Measurements from ENCODE around the gene ASCL3. TPM values are rescaled to one million over a fixed set of nuclear protein-coding genes. Genes with fewer than 3 reads are reported as not detected.
A peak's percentile ranks its signal among the peaks of the same experiment; 100 is the strongest.

ASCL3 gene
- total and polyA plus RNA-seq, 2 of the 8 experiments (the other 6 are each of a cell fraction or from before 2014, with no cell fraction given), result not detected

DNA sequence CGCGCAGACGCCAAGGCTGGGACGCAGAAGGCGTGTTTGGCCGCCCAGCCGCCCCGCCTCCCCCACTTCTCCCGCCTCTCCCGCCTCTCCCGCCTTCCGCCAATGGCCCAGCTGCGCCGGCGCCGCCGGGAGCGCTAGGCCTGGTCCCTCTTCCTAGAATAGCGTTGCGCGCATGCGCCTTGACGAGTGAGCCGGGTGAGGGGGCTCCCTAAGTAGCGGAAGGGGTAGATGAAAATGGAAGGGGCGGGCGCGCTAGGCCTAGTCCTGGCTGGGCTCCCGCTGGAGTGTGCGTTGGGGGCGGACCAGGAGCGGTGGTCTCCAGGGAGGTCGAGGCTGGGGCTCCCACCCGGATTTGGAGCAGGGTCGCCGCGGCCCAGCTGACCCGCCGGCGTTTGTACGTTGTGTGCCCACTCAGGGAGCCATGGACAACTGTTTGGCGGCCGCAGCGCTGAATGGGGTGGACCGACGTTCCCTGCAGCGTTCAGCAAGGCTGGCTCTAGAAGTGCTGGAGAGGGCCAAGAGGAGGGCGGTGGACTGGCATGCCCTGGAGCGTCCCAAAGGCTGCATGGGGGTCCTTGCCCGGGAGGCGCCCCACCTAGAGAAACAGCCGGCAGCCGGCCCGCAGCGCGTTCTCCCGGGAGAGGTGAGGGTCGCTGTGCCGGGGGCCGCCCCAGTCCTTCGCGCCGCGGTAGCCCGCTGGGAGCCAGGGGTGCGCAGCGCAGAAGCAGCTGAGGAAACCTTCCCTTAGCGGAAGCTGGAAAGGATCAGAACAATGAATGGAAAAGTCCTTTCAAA lies 31.6 kb downstream of the ASCL3 start, which contains the start of gene AKIP1:
TSS of gene AKIP1 (plus strand) at position 161 of the 795 bp plus-strand sequence. CDS start at position 422, 261 bp downstream.
- H3K18ac ChIP-seq (ENCODE audit: extremely low read depth, low read length), result peak within 1 kb of the TSS; percentile 83
- H4K5ac ChIP-seq (ENCODE audit: insufficient read length, low read depth, low read length), result peak within 1 kb of the TSS; percentile 92
- ChIA-PET POLR2A (ENCODE audit: partially characterized antibody) (interaction anchor here (0.6 to 1.8 kb wide), 15 partner anchors 13 to 229 kb away, joined by 3 to 8 read pairs (median 3); partner anchors contain the start of genes NRIP3, RPL27A, TMEM9B and TRIM66), CTCF (ENCODE audit: partially characterized antibody) (interaction anchor here (0.6 to 5.8 kb wide), 7 partner anchors 49 to 678 kb away, joined by 3 to 66 read pairs (median 3); no protein-coding TSS in a partner anchor)
- H3K56ac ChIP-seq (replicated peaks; ENCODE audit: insufficient read length, low read depth, low read length), result peak within 1 kb of the TSS; percentile 80
- peak within 1 kb of the TSS; percentile 74 to 90 (median 83) for H3K4me3 ChIP-seq (ENCODE audit: extremely low read depth in 1 of 4, insufficient read depth in 2 of 4, low read depth in 3 of 4, low read length in 4 of 4)
- peak within 1 kb of the TSS; percentile 93 for H2AFZ ChIP-seq (ENCODE audit: low read length)
- peak within 1 kb of the TSS; percentile 55 for H3K27ac ChIP-seq (ENCODE audit: low read depth, low read length)
- H4K20me1 ChIP-seq (replicated peaks in 1 of 2; ENCODE audit: control insufficient read depth in 1 of 2, insufficient read depth in 2 of 2, low read length in 2 of 2), result peaks cover 0 to 1% of the 10 kb centered on the region in 2 experiments
- peak within 1 kb of the TSS; percentile 68; the same call in 1 of the 2 replicates for H2BK12ac ChIP-seq (ENCODE audit: low read depth, low read length)
- no peak within 1 kb of the TSS for H3K14ac ChIP-seq (ENCODE audit: insufficient read length)
- H4K8ac ChIP-seq (ENCODE audit: extremely low read depth, insufficient read depth, low read length), result peak within 1 kb of the TSS; percentile 91; the same call in 1 of the 2 replicates
- H3K4me2 ChIP-seq (ENCODE audit: insufficient read depth in 1 of 2, low read depth in 2 of 2, low read length in 2 of 2), result peak within 1 kb of the TSS; percentile 96 to 97
- 2% methylated on average over 45 of the region's 68 CpGs; no CpG with 5 or more reads in 1 of the 2 experiments for WGBS, 2 experiments (ENCODE audit: extremely low coverage in 1 of 2, insufficient coverage in 1 of 2, insufficient read length in 1 of 2, insufficient replicate concordance in 2 of 2, low coverage in 1 of 2, low lambda C conversion rate in 2 of 2, missing lambda C conversion rate in 1 of 2)
- H4K91ac ChIP-seq (replicated peaks; ENCODE audit: insufficient read length, low read length), result peak within 1 kb of the TSS; percentile 69
- peaks cover 0 to 12% (median 5%) of the 10 kb centered on the region in 4 experiments; a peak in 3 of 7 replicates for H3K27me3 ChIP-seq (replicated peaks in 1 of 4; ENCODE audit: control insufficient read depth in 3 of 4, extremely low read depth in 1 of 4, insufficient read depth in 3 of 4, low read length in 3 of 4)
- H3K23me2 ChIP-seq (ENCODE audit: low read depth, low read length), result peaks cover 10% of the 10 kb centered on the region; the same call in 1 of the 2 replicates
- H3K36me3 ChIP-seq (ENCODE audit: control insufficient read depth in 2 of 4, insufficient read depth in 4 of 4, low read length in 3 of 4), result peaks cover under 1 to 5% (median 3%) of the 10 kb centered on the region in 4 experiments; a peak in 4 of 8 replicates
- peak within 1 kb of the TSS; percentile 47 to 75 (median 70) for H3K9ac ChIP-seq (replicated peaks in 1 of 4; ENCODE audit: extremely low read depth in 1 of 4, low read depth in 3 of 4, low read length in 3 of 4)
- H3K4ac ChIP-seq (replicated peaks; ENCODE audit: insufficient read length, low read depth, low read length), result peak within 1 kb of the TSS; percentile 85
- FAIRE-seq, result no peak
- H3K9me3 ChIP-seq (ENCODE audit: insufficient read depth in 2 of 2, low read depth in 1 of 2, low read length in 1 of 2), result no peaks in the 10 kb centered on the region
- no peak within 1 kb of the TSS for H2BK120ac ChIP-seq (replicated peaks; ENCODE audit: low read depth, low read length)
- H2AK5ac ChIP-seq (ENCODE audit: low read depth, low read length), result no peak within 1 kb of the TSS
- peaks cover 0 to 5% of the 10 kb centered on the region in 2 experiments; a peak in 1 of 4 replicates for H3K79me2 ChIP-seq (ENCODE audit: control insufficient read depth in 1 of 2, insufficient read depth in 2 of 2, low read length in 2 of 2)
- H2BK15ac ChIP-seq (ENCODE audit: low read length), result no peak within 1 kb of the TSS
- H3K23ac ChIP-seq (ENCODE audit: insufficient read length), result no peak within 1 kb of the TSS
- no peaks in the 10 kb centered on the region for H3K79me1 ChIP-seq (ENCODE audit: low read depth, low read length)
- peak within 1 kb of the TSS; percentile 83; the same call in 1 of the 2 replicates for H2BK5ac ChIP-seq (ENCODE audit: low read depth, low read length)
- peaks cover 0 to 8% (median 1%) of the 10 kb centered on the region in 4 experiments; a peak in 5 of 7 replicates for H3K4me1 ChIP-seq (replicated peaks in 1 of 4; ENCODE audit: control insufficient read depth in 3 of 4, insufficient read depth in 4 of 4, low read length in 3 of 4)
- no peak within 1 kb of the TSS for H2BK20ac ChIP-seq (ENCODE audit: low read length)
- DNase-seq (ENCODE audit: low read depth in 1 of 2, low spot score in 2 of 2), result peak; percentile 94 to 96
- TF ChIP-seq GTF2F1 (IDR thresholded peaks at IDR 0.05; ENCODE audit: borderline replicate concordance, low read depth, low read length), result no peak
- peak in 1 of 2 experiments; percentile 14; a peak in 2 of 3 replicates for TF ChIP-seq POLR2A (IDR thresholded peaks at IDR 0.05; ENCODE audit: control extremely low read depth in 1 of 2, low read depth in 2 of 2, low read length in 2 of 2)
- no peak for TF ChIP-seq BCL11A (IDR thresholded peaks at IDR 0.05; ENCODE audit: low read depth in 2 of 2, low read length in 2 of 2)
- TF ChIP-seq EGR1 (IDR thresholded peaks at IDR 0.05; ENCODE audit: borderline replicate concordance, low read depth, low read length), result no peak
- TF ChIP-seq CREB1 (IDR thresholded peaks at IDR 0.05), result no peak
- no peak for TF ChIP-seq EZH2 (IDR thresholded peaks at IDR 0.05; ENCODE audit: low read depth, low read length, severe bottlenecking)
- TF ChIP-seq SIN3A (conservative IDR thresholded peaks at IDR 0.05 in 1 of 2, IDR thresholded peaks at IDR 0.05 in 1 of 2; ENCODE audit: low read depth in 1 of 2, low read length in 2 of 2), result peak in 1 of 2 experiments; percentile 57; a peak in 2 of 4 replicates
- no peak; the same call in 1 of the 2 replicates for TF ChIP-seq TBP (IDR thresholded peaks at IDR 0.05; ENCODE audit: low read depth, low read length)
- TF ChIP-seq BRCA1 (IDR thresholded peaks at IDR 0.05; ENCODE audit: low read depth, low read length), result no peak
- TF ChIP-seq, protein P1, sequence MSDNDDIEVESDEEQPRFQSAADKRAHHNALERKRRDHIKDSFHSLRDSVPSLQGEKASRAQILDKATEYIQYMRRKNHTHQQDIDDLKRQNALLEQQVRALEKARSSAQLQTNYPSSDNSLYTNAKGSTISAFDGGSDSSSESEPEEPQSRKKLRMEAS (IDR thresholded peaks at IDR 0.05), result 0 out of 2 replicates have a peak, but pooled peaks have one; percentile 8

All from H1 (cell line).